ENCODE measurements around the gene LDAF1. TPM values are rescaled to one million over a fixed set of nuclear protein-coding genes. Genes with fewer than 3 reads are reported as not detected.

The LDAF1 gene
- total and polyA plus RNA-seq, 2 donors (not counting 1 experiment from before 2014, with no cell fraction given) = 36.3 to 123 TPM

GRCh38 chr16:21186326-21186691 lies 27.8 kb downstream of the LDAF1 start:
- H3K27me3 ChIP-seq (ENCODE audit: control insufficient read depth, insufficient read depth, low read length) = no peaks in the 10 kb centered on the region
- no peak for TF ChIP-seq EZH2 (IDR thresholded peaks at IDR 0.05; ENCODE audit: low read length, missing control alignments)
- TF ChIP-seq, protein P1, sequence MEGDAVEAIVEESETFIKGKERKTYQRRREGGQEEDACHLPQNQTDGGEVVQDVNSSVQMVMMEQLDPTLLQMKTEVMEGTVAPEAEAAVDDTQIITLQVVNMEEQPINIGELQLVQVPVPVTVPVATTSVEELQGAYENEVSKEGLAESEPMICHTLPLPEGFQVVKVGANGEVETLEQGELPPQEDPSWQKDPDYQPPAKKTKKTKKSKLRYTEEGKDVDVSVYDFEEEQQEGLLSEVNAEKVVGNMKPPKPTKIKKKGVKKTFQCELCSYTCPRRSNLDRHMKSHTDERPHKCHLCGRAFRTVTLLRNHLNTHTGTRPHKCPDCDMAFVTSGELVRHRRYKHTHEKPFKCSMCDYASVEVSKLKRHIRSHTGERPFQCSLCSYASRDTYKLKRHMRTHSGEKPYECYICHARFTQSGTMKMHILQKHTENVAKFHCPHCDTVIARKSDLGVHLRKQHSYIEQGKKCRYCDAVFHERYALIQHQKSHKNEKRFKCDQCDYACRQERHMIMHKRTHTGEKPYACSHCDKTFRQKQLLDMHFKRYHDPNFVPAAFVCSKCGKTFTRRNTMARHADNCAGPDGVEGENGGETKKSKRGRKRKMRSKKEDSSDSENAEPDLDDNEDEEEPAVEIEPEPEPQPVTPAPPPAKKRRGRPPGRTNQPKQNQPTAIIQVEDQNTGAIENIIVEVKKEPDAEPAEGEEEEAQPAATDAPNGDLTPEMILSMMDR (conservative IDR thresholded peaks at IDR 0.05 in 1 of 2, IDR thresholded peaks at IDR 0.05 in 1 of 2; ENCODE audit: low read depth in 1 of 2, low read length in 2 of 2) = no peak
- peaks cover 3% of the 10 kb centered on the region for H3K4me1 ChIP-seq (ENCODE audit: control insufficient read depth, extremely low read depth, insufficient read depth, low read length)
- H3K27ac ChIP-seq (ENCODE audit: insufficient read depth, low read length) = no peak overlapping the region
- H3K4me2 ChIP-seq (ENCODE audit: extremely low read depth, insufficient read depth, low read length) = no peak overlapping the region
- H3K9me3 ChIP-seq (ENCODE audit: control insufficient read depth, insufficient read depth, low read depth, low read length) = no peaks in the 10 kb centered on the region
- no peaks in the 10 kb centered on the region for H3K79me2 ChIP-seq (ENCODE audit: control insufficient read depth, insufficient read depth, low read length)
- H3K36me3 ChIP-seq (ENCODE audit: control insufficient read depth, insufficient read depth, low read length) = no peaks in the 10 kb centered on the region
- H2AFZ ChIP-seq (ENCODE audit: low read length) = no peak overlapping the region
- no peak overlapping the region for H3K9ac ChIP-seq (ENCODE audit: insufficient read depth, low read length)
- H3K4me3 ChIP-seq (replicated peaks in 1 of 4; ENCODE audit: control extremely low read depth in 1 of 4, insufficient read depth in 1 of 4, low read depth in 3 of 4, low read length in 4 of 4) = no peak overlapping the region
- no peaks in the 10 kb centered on the region for H4K20me1 ChIP-seq (ENCODE audit: control insufficient read depth, extremely low read depth, insufficient read depth, low read length)
- DNase-seq (ENCODE audit: low read depth in 2 of 2) = no peak

GRCh38 chr16:21189311-21189710 lies 30.8 kb downstream of the LDAF1 start:
- no peak for DNase-seq (ENCODE audit: low read depth in 2 of 2)
- Histone ChIP-seq H3K4me3 (replicated peaks in 1 of 4; ENCODE audit: control extremely low read depth in 1 of 4, insufficient read depth in 1 of 4, low read depth in 3 of 4, low read length in 4 of 4) (no peak overlapping the region), H3K4me2 (ENCODE audit: extremely low read depth, insufficient read depth, low read length) (no peak overlapping the region), H4K20me1 (ENCODE audit: control insufficient read depth, extremely low read depth, insufficient read depth, low read length) (no peaks in the 10 kb centered on the region), H3K9me3 (ENCODE audit: control insufficient read depth, insufficient read depth, low read depth, low read length) (no peaks in the 10 kb centered on the region), H3K27ac (ENCODE audit: insufficient read depth, low read length) (no peak overlapping the region), H3K9ac (ENCODE audit: insufficient read depth, low read length) (no peak overlapping the region), H3K79me2 (ENCODE audit: control insufficient read depth, insufficient read depth, low read length) (no peaks in the 10 kb centered on the region), H3K27me3 (ENCODE audit: control insufficient read depth, insufficient read depth, low read length) (peaks cover 1% of the 10 kb centered on the region), H2AFZ (ENCODE audit: low read length) (no peak overlapping the region), H3K4me1 (ENCODE audit: control insufficient read depth, extremely low read depth, insufficient read depth, low read length) (peaks cover 3% of the 10 kb centered on the region), H3K36me3 (ENCODE audit: control insufficient read depth, insufficient read depth, low read length) (no peaks in the 10 kb centered on the region)
- TF ChIP-seq, protein P1 (conservative IDR thresholded peaks at IDR 0.05 in 1 of 2, IDR thresholded peaks at IDR 0.05 in 1 of 2; ENCODE audit: low read depth in 1 of 2, low read length in 2 of 2) = no peak
- no peak for TF ChIP-seq EZH2 (IDR thresholded peaks at IDR 0.05; ENCODE audit: low read length, missing control alignments)

DNA sequence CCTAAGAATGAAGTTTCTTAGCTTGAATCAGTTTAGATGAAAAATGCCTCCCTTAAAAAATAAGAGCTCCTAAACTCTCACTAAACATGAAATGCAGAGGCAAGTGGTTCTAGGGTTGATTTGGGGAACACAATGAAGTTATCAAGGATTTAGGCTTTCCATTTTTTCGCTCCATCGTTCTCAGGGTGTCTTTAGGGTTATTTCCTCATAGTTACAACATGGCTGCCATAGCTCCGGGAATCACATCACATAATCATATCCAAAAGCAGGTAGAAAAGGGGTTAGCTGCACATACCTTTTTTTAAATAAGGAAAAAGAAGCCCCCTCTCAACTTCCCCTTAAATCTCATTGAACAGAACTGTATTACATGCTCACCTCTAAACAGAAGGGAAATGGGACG lies 31.5 kb downstream of the LDAF1 start:
- Histone ChIP-seq H3K4me3 (replicated peaks in 1 of 4; ENCODE audit: control extremely low read depth in 1 of 4, insufficient read depth in 1 of 4, low read depth in 3 of 4, low read length in 4 of 4) (no peak overlapping the region), H2AFZ (ENCODE audit: low read length) (no peak overlapping the region), H3K4me2 (ENCODE audit: extremely low read depth, insufficient read depth, low read length) (no peak overlapping the region), H3K27me3 (ENCODE audit: control insufficient read depth, insufficient read depth, low read length) (peaks cover 5% of the 10 kb centered on the region), H4K20me1 (ENCODE audit: control insufficient read depth, extremely low read depth, insufficient read depth, low read length) (no peaks in the 10 kb centered on the region), H3K36me3 (ENCODE audit: control insufficient read depth, insufficient read depth, low read length) (no peaks in the 10 kb centered on the region), H3K9me3 (ENCODE audit: control insufficient read depth, insufficient read depth, low read depth, low read length) (no peaks in the 10 kb centered on the region), H3K4me1 (ENCODE audit: control insufficient read depth, extremely low read depth, insufficient read depth, low read length) (peaks cover 3% of the 10 kb centered on the region), H3K9ac (ENCODE audit: insufficient read depth, low read length) (no peak overlapping the region), H3K27ac (ENCODE audit: insufficient read depth, low read length) (no peak overlapping the region), H3K79me2 (ENCODE audit: control insufficient read depth, insufficient read depth, low read length) (no peaks in the 10 kb centered on the region)
- TF ChIP-seq EZH2 (IDR thresholded peaks at IDR 0.05; ENCODE audit: low read length, missing control alignments) = no peak
- TF ChIP-seq, protein P1 (conservative IDR thresholded peaks at IDR 0.05 in 1 of 2, IDR thresholded peaks at IDR 0.05 in 1 of 2; ENCODE audit: low read depth in 1 of 2, low read length in 2 of 2) = no peak
- DNase-seq (ENCODE audit: low read depth in 2 of 2) = no peak
